ENCODE measurements around the gene TCF4. TPM values are rescaled to one million over a fixed set of nuclear protein-coding genes. Genes with fewer than 3 reads are reported as not detected.

Gene TCF4
- polyA plus RNA-seq, 1 donor (not counting 4 experiments of a cell fraction or from before 2014, with no cell fraction given) = 9.7 TPM

- dilution Hi-C loops (cut with MboI; ENCODE audit: extremely low pct_ligation_motif_present, low sequenced_read_pairs) = no loop called here
- Histone ChIP-seq H3K9ac (ENCODE audit: control insufficient read depth, extremely low read depth, insufficient read depth, low read length) (no peak overlapping the region), H3K79me2 (ENCODE audit: control insufficient read depth, insufficient read depth, low read length) (no peaks in the 10 kb centered on the region), H3K27ac (ENCODE audit: control insufficient read depth, insufficient read depth, low read length) (no peak overlapping the region), H3K9me3 (ENCODE audit: control insufficient read depth, low read depth, low read length) (no peaks in the 10 kb centered on the region), H2AFZ (ENCODE audit: control insufficient read depth, low read length) (no peak overlapping the region), H3K4me1 (ENCODE audit: control insufficient read depth, extremely low read depth, insufficient read depth, low read length) (no peaks in the 10 kb centered on the region), H4K20me1 (ENCODE audit: control insufficient read depth, extremely low read depth, insufficient read depth, low read length) (no peaks in the 10 kb centered on the region), H3K27me3 (ENCODE audit: control insufficient read depth, extremely low read depth, insufficient read depth, low read length) (no peaks in the 10 kb centered on the region), H3K36me3 (ENCODE audit: control insufficient read depth in 2 of 2, extremely low read depth in 1 of 2, insufficient read depth in 2 of 2, low read length in 2 of 2) (no peaks in the 10 kb centered on the region), H3K4me2 (ENCODE audit: control insufficient read depth, extremely low read depth, insufficient read depth, low read depth, low read length) (no peak overlapping the region), H3K4me3 (ENCODE audit: control insufficient read depth in 2 of 3, extremely low read depth in 1 of 3, insufficient read depth in 2 of 3, low read depth in 1 of 3, low read length in 3 of 3) (no peak overlapping the region), H3K9me1 (ENCODE audit: control insufficient read depth, extremely low read depth, insufficient read depth, low read length) (no peaks in the 10 kb centered on the region)
- DNase-seq (ENCODE audit: low read depth, low spot score) = no peak
- TF ChIP-seq CTCF (optimal IDR thresholded peaks at IDR 0.05 in 1 of 3, IDR thresholded peaks at IDR 0.05 in 1 of 3, conservative IDR thresholded peaks at IDR 0.05 in 1 of 3; ENCODE audit: extremely low read depth in 1 of 3, insufficient read depth in 2 of 3, low read length in 3 of 3) (no peak), EZH2 (IDR thresholded peaks at IDR 0.05; ENCODE audit: low read length) (no peak)
- no peak for FAIRE-seq
These were observed 287.5 kb downstream of the TCF4 start for GRCh38 chr18:55300421-55300935.

- dilution Hi-C loops (cut with MboI; ENCODE audit: extremely low pct_ligation_motif_present, low sequenced_read_pairs) = no loop called here
- Histone ChIP-seq H3K4me3 (ENCODE audit: control insufficient read depth in 2 of 3, extremely low read depth in 1 of 3, insufficient read depth in 2 of 3, low read depth in 1 of 3, low read length in 3 of 3) (no peak overlapping the region), H2AFZ (ENCODE audit: control insufficient read depth, low read length) (no peak overlapping the region), H3K36me3 (ENCODE audit: control insufficient read depth in 2 of 2, extremely low read depth in 1 of 2, insufficient read depth in 2 of 2, low read length in 2 of 2) (peaks cover 0 to 1% of the 10 kb centered on the region in 2 experiments), H3K27ac (ENCODE audit: control insufficient read depth, insufficient read depth, low read length) (no peak overlapping the region), H3K9me1 (ENCODE audit: control insufficient read depth, extremely low read depth, insufficient read depth, low read length) (no peaks in the 10 kb centered on the region), H4K20me1 (ENCODE audit: control insufficient read depth, extremely low read depth, insufficient read depth, low read length) (no peaks in the 10 kb centered on the region), H3K9ac (ENCODE audit: control insufficient read depth, extremely low read depth, insufficient read depth, low read length) (no peak overlapping the region), H3K4me1 (ENCODE audit: control insufficient read depth, extremely low read depth, insufficient read depth, low read length) (no peaks in the 10 kb centered on the region), H3K27me3 (ENCODE audit: control insufficient read depth, extremely low read depth, insufficient read depth, low read length) (no peaks in the 10 kb centered on the region), H3K79me2 (ENCODE audit: control insufficient read depth, insufficient read depth, low read length) (no peaks in the 10 kb centered on the region), H3K4me2 (ENCODE audit: control insufficient read depth, extremely low read depth, insufficient read depth, low read depth, low read length) (no peak overlapping the region), H3K9me3 (ENCODE audit: control insufficient read depth, low read depth, low read length) (no peaks in the 10 kb centered on the region)
- TF ChIP-seq EZH2 (IDR thresholded peaks at IDR 0.05; ENCODE audit: low read length) (no peak), CTCF (optimal IDR thresholded peaks at IDR 0.05 in 1 of 3, IDR thresholded peaks at IDR 0.05 in 1 of 3, conservative IDR thresholded peaks at IDR 0.05 in 1 of 3; ENCODE audit: extremely low read depth in 1 of 3, insufficient read depth in 2 of 3, low read length in 3 of 3) (no peak)
- DNase-seq (ENCODE audit: low read depth, low spot score) (no peak), FAIRE-seq (no peak)
These were observed 291.2 kb downstream of the TCF4 start for GRCh38 chr18:55296778-55297177.

Data from keratinocyte (primary cell).